Measurements from ENCODE around the gene SBF2.
"Not testable (repeated sequence)": the region's sequence is repeated elsewhere in the genome, so short reads cannot be mapped to it uniquely, and the experiment has no call there.

The SBF2 gene

DNA sequence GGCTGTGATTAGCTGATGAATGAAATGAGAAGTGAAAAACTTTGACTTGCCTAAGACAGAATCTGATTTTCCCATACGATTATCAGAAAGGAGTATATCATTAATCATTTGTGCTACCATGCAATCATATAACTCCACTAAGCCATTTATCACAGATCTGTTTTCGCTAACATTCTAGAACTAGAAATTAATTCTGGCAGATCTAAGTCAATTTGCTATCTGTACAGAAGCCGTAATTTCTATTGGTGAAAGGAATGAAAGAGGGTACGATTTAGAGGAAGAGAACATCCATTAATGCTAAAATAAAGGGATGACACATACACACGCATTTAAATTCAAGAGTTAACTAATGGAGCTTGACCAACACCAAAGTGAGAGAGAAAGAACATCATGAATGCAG, 201.6 kb downstream of the SBF2 start:
- Histone ChIP-seq H4K20me1 (ENCODE audit: insufficient read depth, low read length) (no peaks in the 10 kb centered on the region), H3K27ac (ENCODE audit: low read depth, low read length, poor library complexity, severe bottlenecking) (no peak overlapping the region), H2AFZ (ENCODE audit: low read length) (no peak overlapping the region), H3K9ac (ENCODE audit: low read length) (no peak overlapping the region), H3F3A (ENCODE audit: insufficient read depth, low read length) (no peaks in the 10 kb centered on the region), H3K79me2 (ENCODE audit: insufficient read depth, low read length) (no peaks in the 10 kb centered on the region), H3K27me3 (ENCODE audit: insufficient read depth, low read length) (no peaks in the 10 kb centered on the region), H3K4me2 (ENCODE audit: low read length) (no peak overlapping the region), H3K9me3 (ENCODE audit: low read length) (no peaks in the 10 kb centered on the region), H3K36me3 (ENCODE audit: insufficient read depth, low read length) (no peaks in the 10 kb centered on the region), H3K4me1 (ENCODE audit: insufficient read depth, low read length, severe bottlenecking) (no peaks in the 10 kb centered on the region), H3K4me3 (ENCODE audit: low read depth, low read length, poor library complexity, severe bottlenecking) (no peak overlapping the region), H3K9me2 (ENCODE audit: low read depth, low read length) (no peaks in the 10 kb centered on the region)
- TF ChIP-seq, protein P1, sequence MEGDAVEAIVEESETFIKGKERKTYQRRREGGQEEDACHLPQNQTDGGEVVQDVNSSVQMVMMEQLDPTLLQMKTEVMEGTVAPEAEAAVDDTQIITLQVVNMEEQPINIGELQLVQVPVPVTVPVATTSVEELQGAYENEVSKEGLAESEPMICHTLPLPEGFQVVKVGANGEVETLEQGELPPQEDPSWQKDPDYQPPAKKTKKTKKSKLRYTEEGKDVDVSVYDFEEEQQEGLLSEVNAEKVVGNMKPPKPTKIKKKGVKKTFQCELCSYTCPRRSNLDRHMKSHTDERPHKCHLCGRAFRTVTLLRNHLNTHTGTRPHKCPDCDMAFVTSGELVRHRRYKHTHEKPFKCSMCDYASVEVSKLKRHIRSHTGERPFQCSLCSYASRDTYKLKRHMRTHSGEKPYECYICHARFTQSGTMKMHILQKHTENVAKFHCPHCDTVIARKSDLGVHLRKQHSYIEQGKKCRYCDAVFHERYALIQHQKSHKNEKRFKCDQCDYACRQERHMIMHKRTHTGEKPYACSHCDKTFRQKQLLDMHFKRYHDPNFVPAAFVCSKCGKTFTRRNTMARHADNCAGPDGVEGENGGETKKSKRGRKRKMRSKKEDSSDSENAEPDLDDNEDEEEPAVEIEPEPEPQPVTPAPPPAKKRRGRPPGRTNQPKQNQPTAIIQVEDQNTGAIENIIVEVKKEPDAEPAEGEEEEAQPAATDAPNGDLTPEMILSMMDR (IDR thresholded peaks at IDR 0.05; ENCODE audit: low read length): no peak
- TF ChIP-seq EZH2 (IDR thresholded peaks at IDR 0.05; ENCODE audit: borderline replicate concordance, low read length): no peak

DNA sequence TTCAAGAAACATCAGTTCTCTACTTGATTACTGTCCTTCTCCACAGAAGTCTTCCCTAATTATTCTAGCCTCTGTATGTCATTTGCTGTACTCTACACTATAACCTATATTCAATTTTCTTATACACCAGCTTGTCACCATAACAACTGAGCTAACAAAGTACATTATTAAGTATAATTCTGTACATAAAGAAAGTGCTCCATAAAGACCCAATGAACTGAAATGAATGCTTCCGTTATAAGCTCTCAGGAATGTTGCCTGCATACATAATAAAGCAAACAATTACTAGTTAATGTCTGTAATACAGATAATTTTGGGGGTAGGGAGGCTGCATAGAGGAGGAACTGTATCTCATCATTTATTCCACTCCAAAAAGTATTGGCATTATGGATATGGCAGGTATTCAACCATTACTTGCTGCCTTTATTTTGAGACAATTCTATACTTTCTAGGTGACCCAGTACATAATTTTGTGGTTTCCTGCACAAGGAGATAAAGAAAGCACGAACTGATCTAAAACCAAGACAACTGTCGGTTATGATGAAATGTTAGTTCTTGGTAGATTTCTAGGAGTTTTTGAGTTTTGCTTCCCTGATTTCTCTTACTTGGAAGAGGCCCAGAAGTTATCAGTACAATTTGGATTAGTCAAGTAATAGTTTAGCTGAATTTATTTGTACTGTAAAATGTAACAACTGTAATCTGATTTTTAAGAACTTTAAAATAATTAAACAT, 202.5 kb downstream of the SBF2 start:
- no peak overlapping the region for H3K9ac ChIP-seq (ENCODE audit: low read length)
- H3K4me2 ChIP-seq (ENCODE audit: low read length): no peak overlapping the region

DNA sequence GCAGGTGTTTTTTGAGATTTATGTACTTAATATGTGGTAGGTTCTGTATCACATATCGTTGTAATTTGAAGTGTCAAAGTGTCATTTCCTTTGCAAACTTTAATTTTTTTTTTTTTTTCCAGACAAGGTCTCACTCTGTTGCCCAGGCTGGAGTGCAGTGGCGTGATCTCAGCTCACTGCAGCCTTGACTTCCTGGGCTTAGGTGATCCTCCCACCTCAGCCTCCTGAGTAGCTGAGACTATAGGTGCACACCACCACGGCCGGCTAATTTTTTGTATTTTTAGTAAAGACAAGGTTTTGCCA, 206.1 kb downstream of the SBF2 start:
- H3K36me3 ChIP-seq (ENCODE audit: insufficient read depth, low read length); H3K4me2 ChIP-seq (ENCODE audit: low read length); H3K9me3 ChIP-seq (ENCODE audit: low read length); H2AFZ ChIP-seq (ENCODE audit: low read length); H3K9me2 ChIP-seq (ENCODE audit: low read depth, low read length); H4K20me1 ChIP-seq (ENCODE audit: insufficient read depth, low read length); H3K27ac ChIP-seq (ENCODE audit: low read depth, low read length, poor library complexity, severe bottlenecking); H3F3A ChIP-seq (ENCODE audit: insufficient read depth, low read length); H3K27me3 ChIP-seq (ENCODE audit: insufficient read depth, low read length); H3K4me3 ChIP-seq (ENCODE audit: low read depth, low read length, poor library complexity, severe bottlenecking); H3K79me2 ChIP-seq (ENCODE audit: insufficient read depth, low read length); H3K9ac ChIP-seq (ENCODE audit: low read length): not testable (repeated sequence)
- peaks cover 20% of the 10 kb centered on the region for H3K4me1 ChIP-seq (ENCODE audit: insufficient read depth, low read length, severe bottlenecking)

More for the DNA sequence above, 202.5 kb downstream of the SBF2 start:
- no peaks in the 10 kb centered on the region for H4K20me1 ChIP-seq (ENCODE audit: insufficient read depth, low read length)
- H3F3A ChIP-seq (ENCODE audit: insufficient read depth, low read length): no peaks in the 10 kb centered on the region
- no peaks in the 10 kb centered on the region for H3K9me3 ChIP-seq (ENCODE audit: low read length)
- peaks cover 6% of the 10 kb centered on the region for H3K4me1 ChIP-seq (ENCODE audit: insufficient read depth, low read length, severe bottlenecking)
- no peak overlapping the region for H3K27ac ChIP-seq (ENCODE audit: low read depth, low read length, poor library complexity, severe bottlenecking)
- no peaks in the 10 kb centered on the region for H3K27me3 ChIP-seq (ENCODE audit: insufficient read depth, low read length)
- TF ChIP-seq, protein P1 (IDR thresholded peaks at IDR 0.05; ENCODE audit: low read length): no peak
- TF ChIP-seq EZH2 (IDR thresholded peaks at IDR 0.05; ENCODE audit: borderline replicate concordance, low read length): no peak
- no peaks in the 10 kb centered on the region for H3K9me2 ChIP-seq (ENCODE audit: low read depth, low read length)
- H2AFZ ChIP-seq (ENCODE audit: low read length): no peak overlapping the region
- no peaks in the 10 kb centered on the region for H3K36me3 ChIP-seq (ENCODE audit: insufficient read depth, low read length)
- no peaks in the 10 kb centered on the region for H3K79me2 ChIP-seq (ENCODE audit: insufficient read depth, low read length)
- H3K4me3 ChIP-seq (ENCODE audit: low read depth, low read length, poor library complexity, severe bottlenecking): no peak overlapping the region

Measured in OCI-LY1 (cell line).